ENCODE measurements around the gene POLN.
A peak's percentile ranks its signal among the peaks of the same experiment; 100 is the strongest.

POLN gene

GRCh38 chr4:2101346-2102044, 140.4 kb downstream of the POLN start:
- H3K27ac ChIP-seq = no peak overlapping the region
- no peak overlapping the region for H3K4me3 ChIP-seq (ENCODE audit: low read depth, low read length)
- TF ChIP-seq CTCF (IDR thresholded peaks at IDR 0.05; ENCODE audit: low read depth, low read length, missing control alignments) = no peak
- in situ Hi-C loops (cut with HindIII; ENCODE audit: low pct_ligation_motif_present, low sequenced_read_pairs) = no loop called here
- peak; percentile 6 for DNase-seq
- no peaks in the 10 kb centered on the region for H3K36me3 ChIP-seq (replicated peaks)
- no peaks in the 10 kb centered on the region for H3K27me3 ChIP-seq (replicated peaks)

- Histone ChIP-seq H3K27ac (no peak overlapping the region), H3K27me3 (replicated peaks) (no peaks in the 10 kb centered on the region), H3K4me3 (ENCODE audit: low read depth, low read length) (no peak overlapping the region), H3K36me3 (replicated peaks) (no peaks in the 10 kb centered on the region)
- no peak for TF ChIP-seq CTCF (IDR thresholded peaks at IDR 0.05; ENCODE audit: low read depth, low read length, missing control alignments)
- DNase-seq = no peak
- in situ Hi-C loops (cut with HindIII; ENCODE audit: low pct_ligation_motif_present, low sequenced_read_pairs) = no loop called here
These were observed 145.8 kb downstream of the POLN start for GRCh38 chr4:2096073-2096609.

- in situ Hi-C loops (cut with HindIII; ENCODE audit: low pct_ligation_motif_present, low sequenced_read_pairs) = no loop called here
- TF ChIP-seq CTCF (IDR thresholded peaks at IDR 0.05; ENCODE audit: low read depth, low read length, missing control alignments) = no peak
- Histone ChIP-seq H3K36me3 (replicated peaks) (no peaks in the 10 kb centered on the region), H3K27me3 (replicated peaks) (peaks cover under 1% of the 10 kb centered on the region), H3K27ac (no peak overlapping the region), H3K4me3 (ENCODE audit: low read depth, low read length) (no peak overlapping the region)
- DNase-seq = no peak
These were observed 146.5 kb downstream of the POLN start for GRCh38 chr4:2095236-2096072.

GRCh38 chr4:2094545-2094944, 147.4 kb downstream of the POLN start:
- no peak overlapping the region for H3K4me3 ChIP-seq (ENCODE audit: low read depth, low read length)
- in situ Hi-C loops (cut with HindIII; ENCODE audit: low pct_ligation_motif_present, low sequenced_read_pairs) = no loop called here
- DNase-seq = no peak
- H3K36me3 ChIP-seq (replicated peaks) = no peaks in the 10 kb centered on the region
- no peak overlapping the region for H3K27ac ChIP-seq
- peaks cover 5% of the 10 kb centered on the region for H3K27me3 ChIP-seq (replicated peaks)
- no peak for TF ChIP-seq CTCF (IDR thresholded peaks at IDR 0.05; ENCODE audit: low read depth, low read length, missing control alignments)

- in situ Hi-C loops (cut with HindIII; ENCODE audit: low pct_ligation_motif_present, low sequenced_read_pairs) = no loop called here
- Histone ChIP-seq H3K4me3 (ENCODE audit: low read depth, low read length) (no peak overlapping the region), H3K27me3 (replicated peaks) (peaks cover 5% of the 10 kb centered on the region), H3K36me3 (replicated peaks) (no peaks in the 10 kb centered on the region), H3K27ac (no peak overlapping the region)
- DNase-seq = no peak
- TF ChIP-seq CTCF (IDR thresholded peaks at IDR 0.05; ENCODE audit: low read depth, low read length, missing control alignments) = no peak
These were observed 148.7 kb downstream of the POLN start for GRCh38 chr4:2093265-2093664.

Data from brain microvascular endothelial cell (primary cell).